Mesenchymal stem cell (in vitro differentiated cells and primary cell): ENCODE results near the gene MED12L.

ENCODE experiments used
- DNase-seq: peaks from one replicate; pipeline ENCODE4 v3.0.0-alpha.2; 2013
- H2AFZ ChIP-seq: one replicate; pipeline ENCODE4 v1.6.1; 2013; ENCODE audit warnings: low read depth, mild to moderate bottlenecking, control low read depth, inconsistent platforms, low read length, moderate library complexity
- H2AK5ac ChIP-seq: 2 replicates; pipeline ENCODE4 v1.6.1; 2013; ENCODE audit warnings: low read length, moderate library complexity, mild to moderate bottlenecking, inconsistent platforms; ENCODE audit not compliant: severe bottlenecking
- H2BK120ac ChIP-seq: one replicate; pipeline ENCODE4 v1.6.1; 2013; ENCODE audit warnings: low read depth, mild to moderate bottlenecking, inconsistent platforms, low read length, moderate library complexity
- H2BK12ac ChIP-seq, 2 experiments: one replicate each; pipeline ENCODE4 v1.6.1; 2013; ENCODE audit warnings: inconsistent platforms in 2 of 2, low read length in 2 of 2, mild to moderate bottlenecking in 2 of 2, moderate library complexity in 2 of 2, control low read depth in 1 of 2
- H2BK15ac ChIP-seq: one replicate; pipeline ENCODE4 v1.6.1; 2013; ENCODE audit warnings: mild to moderate bottlenecking, low read depth, inconsistent platforms; ENCODE audit not compliant: poor library complexity, severe bottlenecking
- H2BK5ac ChIP-seq: 2 replicates; pipeline ENCODE4 v1.6.1; 2013; ENCODE audit warnings: low read depth, mild to moderate bottlenecking, low read length, control low read depth, inconsistent platforms; ENCODE audit not compliant: poor library complexity, severe bottlenecking
- H3K14ac ChIP-seq, 2 experiments: one replicate each; pipeline ENCODE4 v1.6.1; 2013; ENCODE audit warnings: inconsistent platforms in 2 of 2, low read length in 2 of 2, control low read depth in 1 of 2, mild to moderate bottlenecking in 1 of 2, moderate library complexity in 1 of 2
- H3K18ac ChIP-seq, 2 experiments: one replicate each; pipeline ENCODE4 v1.6.1; 2013; ENCODE audit warnings: inconsistent platforms in 2 of 2, low read length in 2 of 2, control low read depth in 1 of 2, low read depth in 1 of 2, mild to moderate bottlenecking in 1 of 2
- H3K23ac ChIP-seq, 2 experiments: one replicate each; pipeline ENCODE4 v1.6.1; 2013; ENCODE audit warnings: inconsistent platforms in 2 of 2, low read length in 2 of 2, mild to moderate bottlenecking in 2 of 2, moderate library complexity in 2 of 2, control low read depth in 1 of 2
- H3K27ac ChIP-seq: 2 replicates; pipeline ENCODE4 v1.5.1; 2013; ENCODE audit warnings: mild to moderate bottlenecking, moderate library complexity, low read length, control low read depth, inconsistent platforms; ENCODE audit not compliant: poor library complexity, severe bottlenecking
- H3K27me3 ChIP-seq, 2 experiments: 2 replicates each; pipeline versions ENCODE4 v1.6.1 to v1.7.0; 2013; ENCODE audit warnings: low read length in 2 of 2, mild to moderate bottlenecking in 2 of 2, moderate library complexity in 2 of 2, control low read depth in 1 of 2, inconsistent platforms in 1 of 2; ENCODE audit not compliant: control insufficient read depth in 1 of 2, insufficient read depth in 1 of 2
- H3K36me3 ChIP-seq, 2 experiments: 2 replicates each; pipeline versions ENCODE4 v1.6.1 to v1.7.0; 2013; ENCODE audit warnings: low read length in 2 of 2, control low read depth in 1 of 2, inconsistent platforms in 1 of 2, low read depth in 1 of 2, mild to moderate bottlenecking in 1 of 2; ENCODE audit not compliant: insufficient read depth in 2 of 2, control insufficient read depth in 1 of 2
- H3K4ac ChIP-seq, 2 experiments: one replicate each; pipeline ENCODE4 v1.6.1; 2013; ENCODE audit warnings: inconsistent platforms in 2 of 2, low read length in 2 of 2, mild to moderate bottlenecking in 2 of 2, moderate library complexity in 2 of 2, control low read depth in 1 of 2, low read depth in 1 of 2
- H3K4me1 ChIP-seq: 2 replicates; pipeline ENCODE4 v1.6.1; 2013; ENCODE audit warnings: low read depth, low read length, control low read depth; ENCODE audit not compliant: control insufficient read depth, insufficient read depth
- H3K4me2 ChIP-seq: 2 replicates; pipeline ENCODE4 v1.6.1; 2013; ENCODE audit warnings: low read length, mild to moderate bottlenecking, inconsistent platforms; ENCODE audit not compliant: poor library complexity, severe bottlenecking
- H3K4me3 ChIP-seq, 2 experiments: 2 replicates each; pipeline versions ENCODE4 v1.5.1 to v1.7.0; 2013; ENCODE audit warnings: low read length in 2 of 2, mild to moderate bottlenecking in 2 of 2, control low read depth in 1 of 2, low read depth in 1 of 2; ENCODE audit not compliant: insufficient read depth in 1 of 2
- H3K79me1 ChIP-seq: replicated peaks from 2 replicates; pipeline ENCODE4 v1.6.1; 2013; ENCODE audit warnings: mild to moderate bottlenecking, control low read depth, low read length, inconsistent platforms; ENCODE audit not compliant: poor library complexity, severe bottlenecking
- H3K9ac ChIP-seq: 2 replicates; pipeline ENCODE4 v1.7.0; 2013; ENCODE audit warnings: mild to moderate bottlenecking, low read length, moderate library complexity
- H3K9me3 ChIP-seq: 2 replicates; pipeline ENCODE4 v1.7.0; 2013; ENCODE audit warnings: mild to moderate bottlenecking, low read length; ENCODE audit not compliant: control insufficient read depth
- H4K8ac ChIP-seq: one replicate; pipeline ENCODE4 v1.6.1; 2013; ENCODE audit warnings: inconsistent platforms, mild to moderate bottlenecking, low read length, moderate library complexity
- H4K91ac ChIP-seq: one replicate; pipeline ENCODE4 v1.6.1; 2013; ENCODE audit warnings: mild to moderate bottlenecking, low read length, inconsistent platforms
- WGBS: methylation state at CpG from one replicate; pipeline ENCODE4 v1.1.7; 2013; ENCODE audit warnings: mixed read lengths; 5-methylcytosine and 5-hydroxymethylcytosine counted together

MED12L gene

GRCh38 chr3:151082880-151083838 lies 2.3 kb upstream of the MED12L start:
- H3K4me2 ChIP-seq = no peak overlapping the region
- no peak overlapping the region for H2BK12ac ChIP-seq
- H3K9me3 ChIP-seq = no peaks in the 10 kb centered on the region
- H4K8ac ChIP-seq = no peak overlapping the region
- no peak overlapping the region for H4K91ac ChIP-seq
- peaks cover 19 to 61% of the 10 kb centered on the region in 2 experiments for H3K27me3 ChIP-seq
- H3K14ac ChIP-seq = no peak overlapping the region
- no peak overlapping the region for H2BK5ac ChIP-seq
- no peak overlapping the region for H2BK15ac ChIP-seq
- no peak overlapping the region for H2AFZ ChIP-seq
- H3K36me3 ChIP-seq = peaks cover 0 to 2% of the 10 kb centered on the region in 2 experiments
- H3K27ac ChIP-seq = no peak overlapping the region
- no peak for DNase-seq
- peaks cover 15% of the 10 kb centered on the region for H3K4me1 ChIP-seq
- no peak overlapping the region for H3K23ac ChIP-seq
- H2AK5ac ChIP-seq = no peak overlapping the region
- no peak overlapping the region for H3K4me3 ChIP-seq
- H3K9ac ChIP-seq = no peak overlapping the region
- 42% methylated on average over 4 of the region's 5 CpGs for whole genome bisulfite sequencing
- no peak overlapping the region for H3K18ac ChIP-seq
- H2BK120ac ChIP-seq = no peak overlapping the region
- H3K4ac ChIP-seq = no peak overlapping the region
- H3K79me1 ChIP-seq = no peaks in the 10 kb centered on the region

DNA sequence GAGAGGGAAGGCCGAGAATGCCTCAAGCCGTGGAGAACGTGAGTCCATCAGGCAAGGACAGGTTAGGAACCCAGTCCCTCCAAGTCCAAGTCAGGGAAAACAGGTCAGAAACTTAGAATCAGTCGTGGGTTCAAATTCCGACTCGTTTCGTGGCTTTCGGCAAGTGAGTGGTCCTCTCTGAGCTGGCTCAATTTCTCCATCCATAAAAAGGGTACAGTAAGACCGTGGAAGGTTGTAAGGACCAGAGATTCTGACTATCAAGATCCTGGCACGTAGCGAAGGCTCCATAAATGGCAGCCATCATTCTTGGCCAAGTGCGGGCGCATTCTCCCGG lies 604 bp upstream of the MED12L start:
- peaks cover 15% of the 10 kb centered on the region for H3K4me1 ChIP-seq
- peaks cover 2% of the 10 kb centered on the region for H3K79me1 ChIP-seq
- H2BK12ac ChIP-seq = no peak overlapping the region
- H3K18ac ChIP-seq = no peak overlapping the region
- peak overlapping the region; percentile 77 to 78 for H3K4me3 ChIP-seq
- H2AFZ ChIP-seq = no peak overlapping the region
- H2AK5ac ChIP-seq = no peak overlapping the region
- H4K8ac ChIP-seq = peak overlapping the region; percentile 84
- WGBS = 58% methylated on average over 14 of the region's 14 CpGs
- no peak overlapping the region for H2BK15ac ChIP-seq
- no peak overlapping the region for H3K14ac ChIP-seq
- no peak for DNase-seq
- H3K4me2 ChIP-seq = peak overlapping the region; percentile 96
- H3K27ac ChIP-seq = no peak overlapping the region
- H3K9ac ChIP-seq = no peak overlapping the region
- peaks cover 19 to 58% of the 10 kb centered on the region in 2 experiments for H3K27me3 ChIP-seq
- no peak overlapping the region for H2BK5ac ChIP-seq
- peaks cover 0 to 2% of the 10 kb centered on the region in 2 experiments for H3K36me3 ChIP-seq
- H4K91ac ChIP-seq = no peak overlapping the region
- no peak overlapping the region for H3K23ac ChIP-seq
- H3K4ac ChIP-seq = no peak overlapping the region
- no peak overlapping the region for H2BK120ac ChIP-seq
- H3K9me3 ChIP-seq = no peaks in the 10 kb centered on the region

GRCh38 chr3:151085889-151086483 lies 522 bp downstream of the MED12L start:
- DNase-seq = peak; percentile 31
- Histone ChIP-seq H2BK15ac (no peak overlapping the region), H3K36me3 (peaks cover 0 to 2% of the 10 kb centered on the region in 2 experiments), H3K4ac (peak overlapping the region in 1 of 2 experiments; percentile 37), H3K9me3 (no peaks in the 10 kb centered on the region), H3K18ac (no peak overlapping the region), H4K8ac (no peak overlapping the region), H2AK5ac (no peak overlapping the region), H3K9ac (peak overlapping the region; percentile 36), H2BK120ac (no peak overlapping the region), H3K4me2 (peak overlapping the region; percentile 96), H2BK5ac (peak overlapping the region; percentile 39), H2BK12ac (no peak overlapping the region), H3K4me1 (peaks cover 15% of the 10 kb centered on the region), H3K27me3 (peaks cover 19 to 52% of the 10 kb centered on the region in 2 experiments), H3K27ac (no peak overlapping the region), H3K79me1 (peaks cover 4% of the 10 kb centered on the region), H3K23ac (no peak overlapping the region), H4K91ac (no peak overlapping the region), H2AFZ (peak overlapping the region; percentile 51), H3K14ac (no peak overlapping the region), H3K4me3 (peak overlapping the region; percentile 77 to 78)
- WGBS = under 1% methylated on average over 28 of the region's 60 CpGs
